Neutrophil (primary cell): ENCODE results near the gene IGFL1.
"Not testable (repeated sequence)": the region's sequence is repeated elsewhere in the genome, so short reads cannot be mapped to it uniquely, and the experiment has no call there.

Source experiments
- H3K27ac ChIP-seq: fragments of 200-600 bp; sonication (generic); 2 replicates; pipeline ENCODE4 v1.5.1; 2016; ENCODE audit warnings: mild to moderate bottlenecking, moderate library complexity
- H3K27me3 ChIP-seq: fragments of 200-600 bp; sonication (generic); 2 replicates; pipeline ENCODE4 v1.6.0; 2016; ENCODE audit warnings: mild to moderate bottlenecking
- H3K36me3 ChIP-seq: fragments of 200-600 bp; sonication (generic); 2 replicates; pipeline ENCODE4 v1.5.1; 2017
- H3K4me1 ChIP-seq, 2 experiments: fragments of 200-600 bp in 1 of 2; sonication (generic) in 1 of 2; 1 replicate in 1 of 2; 2 replicates in 1 of 2; pipeline versions ENCODE4 v1.5.1 to v1.6.1; 2013 to 2016; ENCODE audit warnings: low read depth in 1 of 2, low read length in 1 of 2, mild to moderate bottlenecking in 1 of 2, moderate library complexity in 1 of 2; ENCODE audit not compliant: control insufficient read depth in 1 of 2, insufficient read depth in 1 of 2
- H3K4me3 ChIP-seq, 2 experiments: fragments of 200-600 bp in 1 of 2; sonication (generic) in 1 of 2; 1 replicate in 1 of 2; 2 replicates in 1 of 2; pipeline ENCODE4 v1.5.1; 2013 to 2016; ENCODE audit warnings: low read depth in 1 of 2, low read length in 1 of 2, mild to moderate bottlenecking in 1 of 2, moderate library complexity in 1 of 2
- H3K9me3 ChIP-seq: fragments of 200-600 bp; sonication (generic); 2 replicates; pipeline ENCODE4 v1.5.1; 2016
- TF ChIP-seq, protein P1 (sequence below): fragments of 200-600 bp; sonication (generic); IDR thresholded peaks from 2 replicates; pipeline ENCODE4 v1.5.1; 2016; ENCODE audit warnings: antibody characterized with exemption

The IGFL1 gene

DNA sequence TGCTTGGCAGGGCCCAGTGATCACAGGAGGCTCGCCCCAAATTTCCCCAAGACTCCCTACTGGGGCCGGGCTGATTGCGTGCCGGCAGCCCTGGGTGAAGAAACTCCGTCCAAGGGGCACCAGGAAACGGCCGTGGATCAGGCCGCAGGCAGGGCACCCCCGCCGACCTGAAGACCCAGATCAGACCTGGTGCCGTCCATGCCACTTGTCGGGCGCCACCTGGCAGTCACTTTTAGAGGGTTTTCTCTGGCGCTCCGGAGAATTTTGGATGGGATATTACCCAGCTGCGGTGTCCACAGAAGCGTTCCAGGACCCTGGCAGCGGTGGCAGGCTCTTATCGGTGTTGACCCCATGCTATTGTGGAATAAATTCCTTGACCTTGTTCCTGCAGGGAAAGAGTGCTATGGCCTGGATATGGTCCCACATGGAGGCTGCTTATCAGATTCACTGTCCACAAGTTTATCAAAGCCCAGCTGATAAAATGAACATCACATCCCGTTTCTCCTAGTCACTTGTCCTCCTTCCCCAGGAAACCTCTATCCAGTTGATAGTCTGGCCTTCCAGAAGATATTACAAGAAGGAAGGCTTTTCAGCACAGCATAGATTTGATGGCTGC, 43.3 kb upstream of the IGFL1 start:
- no peaks in the 10 kb centered on the region for H3K36me3 ChIP-seq
- no peaks in the 10 kb centered on the region for H3K9me3 ChIP-seq
- no peak overlapping the region for H3K4me3 ChIP-seq
- H3K4me1 ChIP-seq, result no peaks in the 10 kb centered on the region
- TF ChIP-seq, protein P1, sequence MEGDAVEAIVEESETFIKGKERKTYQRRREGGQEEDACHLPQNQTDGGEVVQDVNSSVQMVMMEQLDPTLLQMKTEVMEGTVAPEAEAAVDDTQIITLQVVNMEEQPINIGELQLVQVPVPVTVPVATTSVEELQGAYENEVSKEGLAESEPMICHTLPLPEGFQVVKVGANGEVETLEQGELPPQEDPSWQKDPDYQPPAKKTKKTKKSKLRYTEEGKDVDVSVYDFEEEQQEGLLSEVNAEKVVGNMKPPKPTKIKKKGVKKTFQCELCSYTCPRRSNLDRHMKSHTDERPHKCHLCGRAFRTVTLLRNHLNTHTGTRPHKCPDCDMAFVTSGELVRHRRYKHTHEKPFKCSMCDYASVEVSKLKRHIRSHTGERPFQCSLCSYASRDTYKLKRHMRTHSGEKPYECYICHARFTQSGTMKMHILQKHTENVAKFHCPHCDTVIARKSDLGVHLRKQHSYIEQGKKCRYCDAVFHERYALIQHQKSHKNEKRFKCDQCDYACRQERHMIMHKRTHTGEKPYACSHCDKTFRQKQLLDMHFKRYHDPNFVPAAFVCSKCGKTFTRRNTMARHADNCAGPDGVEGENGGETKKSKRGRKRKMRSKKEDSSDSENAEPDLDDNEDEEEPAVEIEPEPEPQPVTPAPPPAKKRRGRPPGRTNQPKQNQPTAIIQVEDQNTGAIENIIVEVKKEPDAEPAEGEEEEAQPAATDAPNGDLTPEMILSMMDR, result no peak
- H3K27me3 ChIP-seq, result peaks cover 69% of the 10 kb centered on the region
- H3K27ac ChIP-seq, result no peak overlapping the region

GRCh38 chr19:46186717-46187101, 42.8 kb upstream of the IGFL1 start:
- no peak overlapping the region for H3K4me3 ChIP-seq
- H3K27ac ChIP-seq, result no peak overlapping the region
- H3K9me3 ChIP-seq, result no peaks in the 10 kb centered on the region
- peaks cover 69% of the 10 kb centered on the region for H3K27me3 ChIP-seq
- TF ChIP-seq, protein P1, result no peak
- H3K36me3 ChIP-seq, result no peaks in the 10 kb centered on the region
- no peaks in the 10 kb centered on the region for H3K4me1 ChIP-seq

DNA sequence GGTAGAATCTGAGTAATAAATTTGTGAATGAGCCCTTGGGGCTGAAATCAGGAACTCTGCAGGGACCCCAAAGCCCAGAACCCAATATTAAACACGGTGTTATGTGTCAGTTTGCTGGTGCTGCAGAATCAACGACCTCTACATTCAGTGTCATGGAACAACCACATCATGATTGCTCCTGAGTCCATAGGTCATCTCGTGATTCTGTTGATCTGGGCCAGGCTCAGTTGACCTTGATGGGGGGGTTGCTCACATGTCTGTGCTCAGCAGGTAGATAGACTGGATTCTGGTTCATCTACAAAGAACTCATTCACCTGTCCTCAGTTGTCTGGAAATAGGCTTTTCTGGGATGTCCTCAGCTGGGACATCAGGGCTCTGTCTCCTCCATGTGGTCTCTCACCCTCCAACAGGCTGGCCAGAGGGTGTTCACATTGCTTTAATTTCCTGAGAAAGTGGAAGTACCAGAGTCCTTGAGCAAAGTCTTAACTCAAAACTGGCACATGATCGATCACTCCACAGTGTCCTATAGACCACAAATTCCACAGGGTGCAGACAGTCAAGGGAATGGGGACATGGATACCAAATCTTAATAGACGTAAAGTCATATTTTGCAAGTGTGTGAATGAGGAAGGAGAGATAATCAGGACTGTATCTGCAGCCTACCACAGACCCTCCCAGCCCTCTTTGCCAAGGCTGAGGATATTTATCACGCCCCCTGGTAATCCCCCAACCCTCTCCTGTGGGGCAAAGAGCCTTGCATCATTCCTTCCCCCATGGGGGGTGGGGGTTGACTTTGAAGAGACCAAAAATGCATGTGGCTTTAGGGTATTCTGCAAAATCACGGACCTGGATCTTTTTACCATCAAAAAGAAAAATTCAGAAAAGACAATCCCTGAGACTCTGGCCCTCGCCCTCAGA, 39.3 kb upstream of the IGFL1 start:
- no peaks in the 10 kb centered on the region for H3K9me3 ChIP-seq
- no peaks in the 10 kb centered on the region for H3K36me3 ChIP-seq
- H3K27me3 ChIP-seq, result peaks cover 74% of the 10 kb centered on the region
- no peaks in the 10 kb centered on the region for H3K4me1 ChIP-seq
- H3K4me3 ChIP-seq, result no peak overlapping the region
- no peak overlapping the region for H3K27ac ChIP-seq
- TF ChIP-seq, protein P1, result no peak

GRCh38 chr19:46191356-46191755, 38.2 kb upstream of the IGFL1 start:
- TF ChIP-seq, protein P1, result no peak
- no peaks in the 10 kb centered on the region for H3K4me1 ChIP-seq
- no peak overlapping the region for H3K4me3 ChIP-seq
- no peaks in the 10 kb centered on the region for H3K9me3 ChIP-seq
- H3K36me3 ChIP-seq, result no peaks in the 10 kb centered on the region
- no peak overlapping the region for H3K27ac ChIP-seq
- peaks cover 73% of the 10 kb centered on the region for H3K27me3 ChIP-seq

- Histone ChIP-seq H3K27me3 (peaks cover 77% of the 10 kb centered on the region), H3K4me1 (no peaks in the 10 kb centered on the region), H3K36me3 (no peaks in the 10 kb centered on the region), H3K4me3 (no peak overlapping the region), H3K27ac (no peak overlapping the region), H3K9me3 (no peaks in the 10 kb centered on the region)
- TF ChIP-seq, protein P1, result no peak
Observed at GRCh38 chr19:46191972-46192371, 37.6 kb upstream of the IGFL1 start.

DNA sequence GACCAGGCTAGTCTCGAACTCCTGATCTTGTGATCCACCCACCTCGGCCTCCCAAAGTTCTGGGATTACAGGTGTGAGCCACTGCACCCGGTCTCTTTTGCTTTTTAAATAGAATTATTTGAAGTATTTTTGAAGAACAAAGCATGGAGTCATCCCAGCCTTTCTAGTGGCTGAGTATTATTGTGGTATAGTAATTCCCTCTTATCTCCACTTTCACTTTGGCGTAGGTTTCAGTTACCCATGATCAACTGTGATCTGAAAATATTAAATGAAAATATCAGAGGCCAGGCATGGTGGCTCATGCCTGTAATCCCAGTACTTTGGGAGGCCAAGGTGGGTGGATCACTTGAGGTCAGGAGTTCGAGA, 36.9 kb upstream of the IGFL1 start:
- H3K36me3 ChIP-seq, H3K9me3 ChIP-seq, H3K4me1 ChIP-seq, H3K27ac ChIP-seq, H3K4me3 ChIP-seq: not testable (repeated sequence)
- H3K27me3 ChIP-seq, result peaks cover 84% of the 10 kb centered on the region
